HG03175 (cell line): ENCODE data around the gene CHST10.
"Not testable (repeated sequence)": the region's sequence is repeated elsewhere in the genome, so short reads cannot be mapped to it uniquely, and the experiment has no call there.

ENCODE experiments used
- ATAC-seq: cut with Tn5 transposase; IDR thresholded peaks from one replicate; pipeline ENCODE4 v1.9.1; 2021; ENCODE audit warnings: mild to moderate bottlenecking, moderate library complexity; ENCODE audit not compliant: unreplicated experiment

CHST10 gene

GRCh38 chr2:100395532-100396350, 21.7 kb downstream of the CHST10 start:
- ATAC-seq: no peak

GRCh38 chr2:100394111-100394641, 23.3 kb downstream of the CHST10 start:
- peak; percentile 70 for ATAC-seq

- ATAC-seq: no peak
Measured at GRCh38 chr2:100393362-100393761, 24.1 kb downstream of the CHST10 start.

- ATAC-seq: no peak
Measured at GRCh38 chr2:100392715-100393114, 24.8 kb downstream of the CHST10 start.

- ATAC-seq: no peak
Measured at GRCh38 chr2:100391735-100392515, 25.5 kb downstream of the CHST10 start.

- ATAC-seq: no peak
Measured at GRCh38 chr2:100390001-100390940, 27.2 kb downstream of the CHST10 start.

GRCh38 chr2:100388703-100389102, 28.8 kb downstream of the CHST10 start:
- no peak for ATAC-seq

GRCh38 chr2:100383954-100384353, 33.5 kb downstream of the CHST10 start:
- no peak for ATAC-seq

- ATAC-seq: no peak
Measured at GRCh38 chr2:100383306-100383705, 34.2 kb downstream of the CHST10 start.

- peak; percentile 81 for ATAC-seq
Measured at GRCh38 chr2:100381240-100381639, 36.2 kb downstream of the CHST10 start.

- no peak for ATAC-seq
Measured at GRCh38 chr2:100380681-100381080, 36.8 kb downstream of the CHST10 start.

- no peak for ATAC-seq
Measured at GRCh38 chr2:100376836-100377235, 40.6 kb downstream of the CHST10 start.

- no peak for ATAC-seq
Measured at GRCh38 chr2:100367163-100367562, 50.3 kb downstream of the CHST10 start.

- no peak for ATAC-seq
Measured at GRCh38 chr2:100365434-100365833, 52.0 kb downstream of the CHST10 start.

GRCh38 chr2:100362269-100362668, 55.2 kb downstream of the CHST10 start:
- ATAC-seq: not testable (repeated sequence)

GRCh38 chr2:100359576-100359975, 57.9 kb downstream of the CHST10 start:
- ATAC-seq: no peak

GRCh38 chr2:100358554-100358953, 58.9 kb downstream of the CHST10 start:
- no peak for ATAC-seq

- no peak for ATAC-seq
Measured at GRCh38 chr2:100352521-100352920, 64.9 kb downstream of the CHST10 start.

GRCh38 chr2:100350661-100351185, 66.7 kb downstream of the CHST10 start:
- no peak for ATAC-seq

- not testable (repeated sequence) for ATAC-seq
Measured at GRCh38 chr2:100345144-100345543, 72.3 kb downstream of the CHST10 start.
